NCI-H524 (cell line): ENCODE data around the gene WDR47.
"Not testable (repeated sequence)": the region's sequence is repeated elsewhere in the genome, so short reads cannot be mapped to it uniquely, and the experiment has no call there.

Source experiments
- DNase-seq, 2 experiments: peaks; one replicate each; lab custom pipeline; 2025; lab: John Stamatoyannopoulos, UW

WDR47 gene

GRCh38 chr1:109052145-109052544 lies 10.2 kb upstream of the WDR47 start:
- DNase-seq, result not testable (repeated sequence)

- no peak for DNase-seq
Observed at GRCh38 chr1:109050228-109050995, 8.5 kb upstream of the WDR47 start.

DNA sequence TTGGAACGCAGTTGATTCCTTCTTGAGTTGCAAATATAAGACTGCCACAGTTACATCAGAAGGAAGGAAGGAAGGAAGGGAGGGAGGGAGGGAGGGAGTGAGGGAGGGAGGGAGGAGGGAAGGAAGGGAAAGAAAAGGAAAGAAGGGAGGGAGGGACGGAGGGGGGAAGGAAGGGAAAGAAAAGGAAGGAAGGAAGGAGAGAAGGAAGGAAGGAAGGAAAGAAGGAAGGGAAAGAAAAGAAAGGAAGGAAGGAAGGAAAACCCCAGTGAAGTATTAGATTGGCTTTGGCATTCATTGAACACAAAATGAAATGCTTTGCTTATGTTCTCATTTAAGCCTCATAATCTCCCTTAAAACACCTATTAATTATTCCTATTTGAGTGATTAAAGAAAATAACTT lies 6.4 kb upstream of the WDR47 start:
- DNase-seq, result no peak

DNA sequence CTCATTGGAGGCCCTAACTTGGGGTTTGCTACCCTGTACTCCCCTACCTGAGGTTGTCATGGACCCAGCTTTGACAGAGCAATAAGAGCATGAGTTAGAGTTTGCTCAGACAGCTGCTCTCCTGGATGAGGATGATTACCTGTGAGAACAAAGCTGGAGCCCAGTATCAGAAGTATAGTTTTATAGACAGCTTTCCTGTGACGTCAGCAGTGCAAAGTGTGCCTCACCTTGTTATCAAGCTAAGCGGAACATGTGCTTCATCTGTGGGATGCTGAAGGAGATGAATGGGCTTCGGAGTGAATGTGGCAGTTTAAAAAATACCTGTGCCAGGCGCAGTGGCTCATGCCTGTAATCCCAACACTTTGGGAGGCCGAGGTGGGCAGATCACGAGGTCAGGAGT lies 5.4 kb upstream of the WDR47 start:
- DNase-seq, result no peak

GRCh38 chr1:109046671-109047070 lies 4.8 kb upstream of the WDR47 start:
- no peak for DNase-seq

DNA sequence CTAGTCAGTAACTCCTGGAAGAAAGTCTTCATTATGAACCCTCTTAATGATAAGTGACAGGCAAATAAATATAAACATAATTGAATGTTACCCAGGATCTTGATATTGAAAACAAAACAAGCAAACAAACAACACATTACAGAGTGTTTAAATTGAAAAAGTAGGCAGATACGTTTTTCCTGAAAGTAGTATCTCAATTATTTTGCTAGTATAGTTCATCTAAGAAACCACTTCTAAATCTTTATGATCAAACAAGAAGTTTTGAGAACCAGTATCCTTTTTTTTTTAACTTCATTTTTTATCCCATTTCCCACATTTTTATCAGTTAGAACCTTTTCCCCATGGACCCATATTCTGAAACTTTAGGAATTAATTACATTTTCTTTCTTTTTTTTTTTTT lies 3.7 kb upstream of the WDR47 start:
- no peak for DNase-seq

DNA sequence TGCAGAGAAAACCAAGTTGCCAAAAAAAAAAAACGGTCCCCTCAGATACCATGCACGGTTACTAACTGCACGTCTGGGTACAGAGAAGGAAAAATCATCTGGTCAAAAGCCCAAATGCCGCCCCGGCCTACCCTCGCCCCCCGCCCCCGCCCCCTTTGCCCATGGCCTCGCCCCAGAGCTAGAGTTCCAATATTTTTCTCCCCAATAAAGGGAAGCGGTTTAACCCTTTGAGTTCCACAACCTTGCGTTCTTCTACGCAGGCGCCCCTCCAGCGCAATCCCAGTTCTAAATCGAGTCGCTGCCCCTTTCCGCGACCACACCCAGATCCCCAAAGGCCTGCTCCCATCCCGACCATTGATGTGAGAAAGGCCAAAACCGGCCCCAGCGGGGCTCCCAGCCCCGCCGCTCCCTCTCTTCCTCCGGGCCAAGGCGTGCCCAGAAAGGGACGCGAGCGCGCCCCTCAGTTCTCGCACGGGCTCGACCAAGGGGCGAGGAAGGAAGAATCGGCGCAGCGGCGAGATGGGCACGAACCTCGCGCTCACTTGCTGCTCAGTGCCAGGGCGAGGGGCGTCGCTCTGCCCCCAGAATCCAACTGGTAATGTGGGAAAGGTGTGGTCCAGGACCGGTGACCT lies 797 bp downstream of the WDR47 start:
- peak in 1 of 2 experiments; percentile 52 for DNase-seq

DNA sequence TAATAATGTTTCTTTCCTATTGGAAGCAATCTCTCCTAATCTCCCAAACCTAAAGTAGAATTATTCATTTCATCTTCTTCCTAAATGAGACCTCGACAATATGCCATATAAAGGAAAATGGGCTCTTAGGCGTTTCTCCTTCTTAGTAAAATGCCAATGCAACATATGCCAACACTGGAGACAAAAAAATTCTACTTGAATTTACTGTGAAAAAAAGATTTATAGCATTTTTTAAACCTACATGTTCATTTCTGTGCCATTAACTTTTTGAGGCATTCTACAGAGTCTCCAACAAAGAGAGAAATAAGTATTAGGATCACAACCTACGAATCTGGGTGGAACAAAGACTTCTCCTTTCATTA lies 1.3 kb downstream of the WDR47 start:
- DNase-seq, result no peak

DNA sequence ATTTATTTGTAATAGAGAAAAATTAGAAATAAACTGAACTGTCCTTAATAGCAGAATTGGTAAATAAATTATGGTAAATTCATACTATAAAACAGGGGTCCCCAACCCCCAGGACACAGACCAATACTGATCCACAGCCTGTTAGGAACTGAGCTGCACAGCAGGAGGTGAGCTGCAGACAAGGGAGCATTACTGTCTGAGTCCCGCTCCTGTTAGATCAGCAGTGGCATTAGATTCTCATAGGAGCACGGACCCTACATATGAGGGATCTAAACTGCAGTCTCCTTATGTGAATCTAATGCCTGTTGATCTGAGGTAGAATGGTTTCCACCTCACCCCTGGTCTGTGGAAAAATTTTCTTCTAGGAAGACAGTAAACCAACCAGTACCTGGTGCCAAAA lies 7.5 kb downstream of the WDR47 start:
- DNase-seq, result no peak

DNA sequence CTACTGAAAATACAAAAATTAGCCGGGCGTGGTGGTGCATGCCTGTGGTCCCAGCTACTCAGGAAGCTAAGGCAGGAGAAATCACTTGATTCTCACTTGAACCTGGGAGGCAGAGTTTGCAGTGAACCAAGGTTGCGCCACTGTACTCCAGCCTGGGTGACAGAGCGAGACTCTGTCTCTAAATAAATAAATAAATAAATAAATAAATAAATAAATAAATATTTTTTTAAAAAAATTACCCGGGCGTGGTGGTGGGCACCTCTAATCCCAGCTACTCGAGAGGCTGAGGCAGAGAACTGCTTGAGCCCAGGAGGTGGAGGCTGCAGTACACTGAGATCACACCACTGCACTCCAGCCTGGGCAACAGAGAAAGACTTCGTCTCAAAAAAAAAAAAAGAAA lies 12.4 kb downstream of the WDR47 start:
- DNase-seq, result not testable (repeated sequence)

- DNase-seq, result no peak
Observed at GRCh38 chr1:109027841-109028240, 14.1 kb downstream of the WDR47 start.

DNA sequence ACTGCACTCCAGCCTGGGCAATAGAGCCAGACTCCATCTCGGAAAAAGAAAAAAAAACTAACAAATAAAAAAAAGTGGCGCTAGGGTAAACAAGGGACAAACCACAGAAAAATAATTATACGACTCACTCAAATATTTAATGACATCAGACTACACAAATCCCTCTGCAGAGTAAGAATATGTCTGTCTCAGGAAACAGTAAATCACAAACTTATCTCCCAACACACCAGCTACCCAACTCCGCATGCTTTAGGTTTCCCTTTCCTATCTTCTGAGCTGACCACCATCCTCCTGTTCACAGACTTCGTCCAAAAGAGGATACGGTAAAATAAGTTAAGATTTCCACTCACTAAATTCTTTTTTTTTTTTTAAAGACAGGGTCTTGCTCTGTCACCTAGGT lies 16.2 kb downstream of the WDR47 start:
- DNase-seq, result no peak

- no peak for DNase-seq
Observed at GRCh38 chr1:109024646-109025045, 17.3 kb downstream of the WDR47 start.

- no peak for DNase-seq
Observed at GRCh38 chr1:109020693-109021257, 21.1 kb downstream of the WDR47 start.

GRCh38 chr1:109017719-109018118 lies 24.2 kb downstream of the WDR47 start:
- not testable (repeated sequence) for DNase-seq

DNA sequence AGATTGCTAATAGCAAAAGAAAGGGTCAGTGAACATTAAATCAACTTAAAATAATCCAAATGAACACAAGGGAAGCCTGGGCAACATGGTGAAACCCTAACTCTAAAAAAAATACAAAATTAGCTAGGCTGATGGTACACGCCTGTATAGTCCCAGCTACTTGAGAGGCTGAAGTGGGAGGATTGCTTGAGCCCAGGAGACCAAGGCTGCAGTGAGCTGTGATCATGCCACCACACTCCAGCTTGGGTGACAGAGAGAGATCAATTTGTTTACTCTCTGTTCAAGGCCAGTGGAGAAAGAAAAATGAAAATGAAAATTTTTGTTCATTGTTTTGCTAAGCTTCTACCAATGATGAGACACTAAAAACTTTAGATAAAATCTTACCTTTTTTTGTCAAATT lies 24.8 kb downstream of the WDR47 start:
- DNase-seq, result no peak

GRCh38 chr1:109011335-109011734 lies 30.6 kb downstream of the WDR47 start:
- DNase-seq, result no peak

- DNase-seq, result not testable (repeated sequence)
Observed at GRCh38 chr1:108996622-108997021, 45.3 kb downstream of the WDR47 start.

DNA sequence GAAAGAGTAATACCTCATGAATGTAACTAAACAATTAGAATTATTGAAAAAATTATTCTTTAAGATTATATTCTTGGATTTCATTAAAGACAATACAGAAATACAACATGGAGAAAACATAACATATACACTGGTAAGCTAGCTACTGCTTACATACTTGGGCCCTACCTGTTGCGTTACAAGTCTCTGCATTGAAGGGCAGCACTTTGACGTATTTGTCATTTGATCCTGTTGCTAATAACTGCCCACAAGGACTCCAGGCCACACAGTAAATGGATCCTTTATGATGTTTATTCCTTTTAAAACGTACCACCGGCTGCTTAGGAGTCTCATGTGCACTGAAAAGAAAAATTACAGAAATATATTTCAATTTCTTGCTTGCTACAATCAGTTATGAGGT lies 58.8 kb downstream of the WDR47 start:
- no peak for DNase-seq

DNA sequence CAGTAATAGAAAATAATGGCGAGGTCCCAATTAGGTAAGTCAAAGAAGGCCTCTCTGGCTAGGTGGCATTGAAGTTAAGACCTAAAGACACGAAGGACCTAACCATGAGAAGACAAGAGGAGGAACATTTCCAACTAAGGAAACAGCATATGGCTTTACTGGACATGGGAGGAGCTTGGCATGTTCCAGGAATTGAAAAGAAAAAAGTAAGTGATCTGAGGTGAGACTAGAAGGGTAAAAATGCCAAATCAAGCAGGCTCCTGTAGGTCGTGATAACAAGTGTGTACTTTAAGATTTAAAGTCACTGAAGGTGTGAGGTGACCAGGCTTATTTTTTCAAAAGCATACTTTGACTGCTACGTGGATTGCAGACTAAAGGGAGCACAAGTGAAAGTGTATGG lies 65.2 kb downstream of the WDR47 start:
- DNase-seq, result no peak

- no peak for DNase-seq
Observed at GRCh38 chr1:108972951-108973350, 69.0 kb downstream of the WDR47 start.

GRCh38 chr1:108969346-108969745 lies 72.6 kb downstream of the WDR47 start:
- DNase-seq, result no peak

DNA sequence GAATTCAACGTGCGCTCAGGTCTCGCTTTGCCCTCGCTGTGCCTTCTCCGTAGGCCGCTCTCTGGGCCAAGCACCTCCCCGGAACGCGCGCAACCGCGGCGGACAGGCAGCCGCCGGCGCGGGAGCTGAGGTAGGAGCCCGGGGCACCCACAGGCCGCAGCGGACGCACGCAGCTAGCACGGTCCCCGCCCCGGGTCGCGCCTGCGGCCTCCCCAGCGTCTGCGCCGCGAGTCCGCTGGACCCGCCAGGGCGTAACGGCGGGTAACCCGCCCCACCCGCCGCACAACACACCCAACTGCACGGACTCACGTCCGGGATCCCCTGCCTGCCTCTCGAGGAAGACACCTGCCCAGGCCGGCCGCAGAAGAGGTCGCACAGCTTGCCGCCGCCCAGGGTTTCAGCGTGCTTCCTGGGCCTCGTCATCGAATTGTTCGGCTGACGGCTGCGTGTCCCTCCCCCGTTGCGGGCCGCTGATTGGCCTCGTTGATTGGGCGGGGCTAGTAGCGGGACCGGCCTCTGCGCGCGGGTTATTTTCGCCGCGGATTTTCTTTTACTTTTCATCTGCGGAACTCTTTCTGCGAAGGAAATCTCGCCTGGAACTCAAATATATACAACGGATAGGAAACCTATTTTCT lies 78.7 kb downstream of the WDR47 start, which contains the start of gene CLCC1:
Gene CLCC1 (minus strand): TSS at position 433 of the 635 bp plus-strand sequence. CDS start 13,047 bp downstream, outside the sequence.
- peak; percentile 74 to 80 for DNase-seq
